ENCODE measurements around the gene RNH1. TPM values are rescaled to one million over a fixed set of nuclear protein-coding genes. Genes with fewer than 3 reads are reported as not detected.
A peak's percentile ranks its signal among the peaks of the same experiment; 100 is the strongest.

RNH1 gene
- total RNA-seq, result 257 and 310 TPM in 2 replicates

DNA sequence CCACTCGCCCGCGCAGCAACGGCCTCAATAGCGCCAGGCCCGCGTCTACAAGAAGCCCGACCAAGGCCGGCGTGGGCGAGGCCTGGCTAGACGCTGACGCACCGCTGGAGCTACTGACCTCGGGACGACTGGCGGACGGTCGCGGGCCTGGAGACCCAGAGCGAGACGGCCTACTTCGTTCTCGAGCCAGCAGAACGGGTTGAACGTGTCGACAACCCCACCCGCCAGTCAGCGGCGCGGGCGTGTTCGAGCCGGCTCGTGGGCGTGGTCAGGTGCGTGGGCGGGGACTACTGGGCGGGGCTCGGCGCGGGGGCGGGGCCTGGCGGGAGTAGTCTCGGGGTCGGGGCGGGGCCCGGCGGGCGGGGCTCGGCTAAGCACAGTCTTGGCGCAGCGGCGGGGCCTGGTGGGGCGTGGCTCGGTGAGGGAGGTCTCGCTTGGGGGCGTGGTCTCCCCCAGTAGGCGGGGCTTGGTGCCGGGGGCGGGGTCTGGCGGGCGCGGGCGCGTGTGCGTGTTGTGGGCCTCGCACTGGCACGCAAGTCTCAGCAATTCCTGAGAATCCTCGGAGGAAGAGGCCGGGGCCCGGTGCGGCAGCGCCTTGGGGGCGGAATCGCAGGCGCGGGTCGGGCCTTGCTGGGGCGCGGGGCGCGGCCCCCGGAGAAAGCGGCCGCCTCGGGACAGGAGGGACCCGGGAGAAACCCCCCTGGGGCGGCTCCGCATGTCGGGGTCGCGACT, at the start of gene RNH1:
Gene RNH1 (minus strand): TSS at position 248 of the 732 bp plus-strand sequence. CDS start 5,080 bp downstream, outside the sequence.
- peak; percentile 98 for DNase-seq

DNA sequence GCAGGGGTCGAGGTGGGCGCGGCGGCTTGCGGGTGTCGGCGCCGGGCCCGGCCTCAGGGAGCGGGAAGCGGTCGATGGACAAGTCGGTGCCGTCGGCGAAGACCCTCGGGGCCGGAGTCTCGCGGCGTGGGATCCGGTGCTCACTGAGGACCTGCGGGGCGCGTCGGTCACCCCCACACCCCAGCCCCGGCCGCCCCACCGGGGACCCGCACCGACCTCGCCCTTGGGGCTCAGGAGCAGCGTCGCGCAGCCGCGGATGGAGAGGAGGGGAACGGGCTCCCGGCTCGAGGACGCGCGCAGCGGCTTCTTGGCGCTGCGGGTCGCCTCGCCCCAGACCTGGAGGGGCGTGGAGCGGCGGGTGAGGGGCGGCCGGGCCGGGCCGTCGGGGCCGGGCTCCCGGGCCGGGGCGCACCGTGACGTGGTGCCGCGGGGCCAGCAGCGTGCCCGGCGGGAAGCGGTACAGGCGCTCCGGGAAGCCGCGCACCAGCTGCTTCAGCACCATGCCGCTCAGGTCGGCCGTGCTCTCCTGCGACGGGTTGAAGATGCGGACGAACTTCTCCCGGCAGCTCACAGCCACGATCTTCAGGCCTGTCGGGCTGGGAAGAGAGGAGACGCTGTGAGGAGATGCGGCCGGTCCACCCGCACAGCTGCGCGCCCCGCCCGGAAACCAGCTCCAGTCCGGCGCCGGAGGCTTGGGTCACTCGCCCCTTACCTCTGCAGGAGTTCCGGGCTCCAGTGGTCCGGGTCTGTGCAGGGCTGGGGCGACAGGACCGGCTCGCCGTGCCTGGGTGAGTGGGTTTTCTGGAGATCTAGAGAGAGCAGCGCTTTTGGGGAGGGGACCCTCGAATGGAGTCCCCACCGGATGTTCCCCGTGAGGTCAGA, 49.0 kb upstream of the RNH1 start:
- peak; percentile 28 for DNase-seq

DNA sequence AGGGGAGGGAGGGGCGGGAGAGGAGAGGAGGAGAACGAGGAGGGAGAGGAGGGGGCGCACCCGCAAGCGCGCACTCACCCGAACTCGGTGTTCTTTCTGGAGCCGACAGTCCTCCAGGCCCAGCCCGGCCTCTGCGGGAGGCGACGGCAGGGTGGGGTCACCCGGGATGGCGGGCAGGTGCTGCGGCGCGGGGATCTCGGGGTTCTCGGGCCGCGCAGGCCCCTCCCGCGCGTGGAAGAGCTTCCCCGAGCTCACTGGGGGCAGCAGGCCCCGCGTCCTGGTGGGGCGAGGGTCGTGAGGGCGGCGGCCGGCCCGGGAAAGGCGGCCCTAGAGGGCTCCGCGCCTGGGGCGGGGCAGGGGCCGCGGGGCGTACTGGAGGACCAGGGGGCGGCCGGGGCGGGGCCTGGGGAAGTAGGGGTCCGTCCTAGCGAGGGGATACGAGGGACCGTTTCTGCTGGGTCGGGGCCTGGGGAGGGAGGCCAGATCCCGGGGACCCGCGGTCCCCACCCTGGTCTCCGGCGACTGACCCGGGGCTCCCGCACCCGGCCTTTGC, 48.3 kb upstream of the RNH1 start:
- no peak for DNase-seq

DNA sequence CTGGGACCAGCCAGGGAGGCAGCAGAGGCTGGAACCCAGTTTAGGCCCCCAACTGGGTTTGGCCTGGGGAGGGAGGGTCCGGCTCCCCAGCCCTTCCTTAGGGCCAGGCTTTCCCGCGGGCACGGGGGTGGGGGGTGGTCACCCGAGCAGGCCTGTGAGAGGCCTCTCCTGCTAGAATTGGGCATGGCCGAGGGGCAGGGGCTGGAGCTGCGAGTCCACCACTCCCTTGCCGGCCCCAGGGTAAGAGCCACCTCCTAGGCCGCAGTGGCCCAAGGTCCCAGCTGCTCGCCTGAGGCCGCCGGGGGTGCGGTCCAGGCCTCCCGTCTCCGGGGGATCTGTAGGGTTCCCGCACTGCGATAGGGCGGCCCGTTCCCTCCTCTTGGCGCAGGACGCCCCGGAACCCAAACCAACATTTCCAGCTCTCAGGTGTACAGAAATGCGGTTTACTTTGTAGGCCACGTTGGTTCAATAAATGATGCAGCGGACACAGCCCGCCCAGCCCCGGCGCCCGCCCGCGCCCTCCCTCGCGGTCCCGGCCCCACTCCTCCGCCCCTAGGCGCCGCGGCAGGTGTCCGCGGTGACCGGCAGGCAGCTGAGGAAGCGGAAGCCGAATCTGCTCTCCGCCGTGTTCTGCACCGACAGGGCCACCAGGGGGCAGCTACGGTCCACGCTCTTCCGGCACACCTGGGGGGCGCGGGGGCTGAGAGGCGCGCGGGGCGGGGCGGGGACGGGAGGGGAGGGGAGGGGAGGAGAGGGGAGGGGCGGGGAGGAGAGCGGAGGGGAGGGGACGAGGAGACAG, 47.6 kb upstream of the RNH1 start:
- DNase-seq, result peak; percentile 53

DNA sequence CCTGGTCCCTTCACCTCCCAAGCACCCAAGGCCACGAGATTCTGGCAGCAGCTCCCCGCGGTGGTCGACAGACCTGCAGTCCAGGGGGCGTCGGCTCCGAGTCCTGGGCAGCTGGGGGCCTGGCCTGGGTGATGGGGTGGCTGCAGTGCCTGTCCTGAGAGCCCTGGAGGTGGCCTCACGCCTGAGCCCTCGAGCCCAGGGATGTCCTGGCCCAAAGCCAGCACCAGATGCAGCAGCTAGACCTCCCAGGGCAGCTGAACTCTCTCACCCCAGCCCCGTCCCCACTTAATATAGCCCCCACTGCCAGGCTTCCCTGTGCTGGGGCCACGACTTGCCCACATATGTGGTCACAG, 46.9 kb upstream of the RNH1 start:
- DNase-seq, result no peak

DNA sequence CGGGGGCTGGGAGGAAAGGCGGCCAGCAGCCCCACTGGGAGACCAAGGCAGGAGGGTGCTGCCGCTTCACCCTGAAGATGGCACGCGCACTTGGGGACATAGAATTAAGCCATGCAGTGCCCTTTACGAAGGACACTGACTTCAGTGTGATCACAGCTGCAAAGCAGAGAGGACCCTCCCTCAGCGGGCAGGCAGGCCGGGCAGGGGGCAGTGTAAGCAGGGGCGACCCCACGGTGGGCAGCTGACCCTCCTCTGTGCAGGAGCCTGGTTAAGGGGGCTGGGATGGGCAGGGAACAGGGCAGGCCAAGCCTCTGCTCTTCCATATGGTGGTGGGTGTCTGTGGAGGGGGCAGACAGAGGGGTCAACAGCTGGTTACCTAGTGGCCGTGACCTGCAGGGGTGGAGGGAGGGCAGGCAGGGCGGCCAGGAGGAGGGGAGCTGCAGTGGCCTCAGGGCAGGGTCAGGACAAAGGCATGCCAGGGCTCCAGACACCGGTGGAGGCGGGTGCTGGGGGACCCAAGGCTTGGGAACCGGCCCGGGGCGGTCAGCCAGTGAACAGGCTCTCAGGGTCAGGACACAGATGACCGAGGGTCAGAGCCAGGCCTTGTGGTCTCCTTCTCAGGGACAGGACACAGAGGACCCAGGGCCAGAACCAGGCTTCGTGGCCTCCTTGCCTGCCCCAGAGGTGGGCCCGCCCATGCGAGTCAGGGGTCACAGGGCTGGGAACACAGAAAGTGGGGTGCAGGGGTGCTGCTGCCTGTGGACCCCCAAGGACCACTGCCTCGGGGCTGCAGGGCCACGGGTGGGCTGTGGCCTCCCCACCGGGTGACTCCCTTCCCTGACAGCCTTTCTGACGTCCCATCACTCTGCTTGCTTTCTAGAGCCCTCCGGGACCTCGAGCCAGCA, 46.3 kb upstream of the RNH1 start:
- DNase-seq, result no peak

DNA sequence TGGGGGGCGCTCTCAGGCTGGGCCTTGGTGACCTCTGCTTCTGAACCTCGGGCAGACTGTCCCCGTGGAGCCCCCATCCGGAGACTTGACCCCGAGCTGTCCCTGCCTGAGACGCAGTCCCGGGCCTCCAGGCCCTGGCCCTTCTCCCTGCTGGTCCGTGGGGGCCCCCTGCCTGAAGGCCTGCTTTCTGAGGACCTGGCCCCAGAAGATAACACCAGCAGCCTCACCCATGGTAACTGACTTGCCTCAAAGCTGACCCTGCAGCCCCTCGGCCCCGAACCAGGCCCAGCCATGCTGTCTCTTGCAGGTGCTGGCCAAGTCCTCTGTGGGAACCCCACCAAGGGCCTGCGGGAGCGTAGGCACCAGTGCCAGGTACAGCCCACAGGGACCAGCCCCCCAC, 44.6 kb upstream of the RNH1 start:
- DNase-seq, result no peak

DNA sequence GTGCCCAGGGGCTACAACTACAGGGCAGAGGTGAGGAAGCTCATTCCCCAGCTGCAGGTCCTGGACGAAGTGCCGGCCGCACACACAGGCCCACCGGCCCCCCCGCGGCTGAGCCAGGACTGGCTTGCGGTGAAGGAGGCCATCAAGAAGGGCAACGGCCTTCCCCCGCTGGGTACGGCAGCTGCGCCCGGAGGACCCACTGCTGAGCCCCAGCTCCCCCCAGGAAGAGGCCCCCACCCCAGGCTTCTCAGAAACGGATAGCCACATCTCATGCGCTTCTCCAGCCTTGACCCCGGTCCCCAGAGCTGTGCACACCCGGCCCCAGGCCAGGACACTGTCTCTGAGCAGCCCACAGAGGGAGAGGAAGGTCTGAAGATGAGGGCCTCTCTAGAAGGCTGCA, 44.1 kb upstream of the RNH1 start:
- no peak for DNase-seq

DNA sequence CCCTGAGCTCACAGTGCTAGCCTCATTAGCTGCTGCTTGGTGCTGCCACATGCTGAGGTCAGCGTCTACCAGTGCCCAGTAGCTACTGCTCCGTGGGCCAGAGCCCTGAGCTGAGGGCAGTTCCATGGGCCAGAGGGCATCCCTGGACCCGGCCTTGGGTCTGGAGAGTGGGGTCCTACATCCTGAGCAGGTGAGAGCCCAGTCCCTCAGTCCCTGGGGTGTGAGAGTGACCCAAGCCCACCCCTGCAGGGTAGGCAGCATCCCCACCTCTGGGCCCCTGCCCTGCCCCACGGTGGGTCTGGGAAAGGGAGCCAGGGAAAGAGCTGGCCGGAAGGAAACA, 43.7 kb upstream of the RNH1 start:
- DNase-seq, result no peak

DNA sequence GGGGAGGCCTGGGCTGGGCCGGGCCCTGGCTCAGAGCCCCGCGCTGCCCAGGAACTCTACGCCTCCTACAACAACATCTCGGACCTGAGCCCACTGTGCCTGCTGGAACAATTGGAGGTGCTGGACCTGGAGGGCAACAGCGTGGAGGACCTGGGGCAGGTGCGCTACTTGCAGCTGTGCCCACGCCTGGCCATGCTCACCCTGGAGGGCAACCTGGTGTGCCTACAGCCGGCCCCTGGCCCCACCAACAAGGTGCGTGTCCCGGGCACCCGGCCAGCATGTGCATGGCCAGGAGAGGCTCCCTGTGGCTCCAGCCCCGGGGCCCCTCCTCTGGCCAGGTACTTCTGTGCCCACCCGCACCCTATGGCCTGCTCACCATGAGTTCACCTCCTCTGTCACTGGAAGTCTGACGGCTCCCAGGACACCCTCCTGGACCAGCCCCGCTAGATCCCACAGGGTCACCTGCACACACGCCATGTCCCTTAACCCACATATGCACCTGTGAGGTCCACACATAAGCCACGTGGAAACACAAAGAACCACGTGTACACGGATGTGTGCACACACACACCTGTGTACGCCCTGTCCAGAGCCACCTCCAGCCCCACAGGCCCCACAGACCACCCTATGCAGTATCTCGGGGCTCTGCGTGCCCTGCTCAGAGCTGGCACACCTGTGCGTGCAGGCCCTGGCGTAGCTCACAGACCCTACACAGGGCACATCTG, 43.1 kb upstream of the RNH1 start:
- DNase-seq, result no peak

DNA sequence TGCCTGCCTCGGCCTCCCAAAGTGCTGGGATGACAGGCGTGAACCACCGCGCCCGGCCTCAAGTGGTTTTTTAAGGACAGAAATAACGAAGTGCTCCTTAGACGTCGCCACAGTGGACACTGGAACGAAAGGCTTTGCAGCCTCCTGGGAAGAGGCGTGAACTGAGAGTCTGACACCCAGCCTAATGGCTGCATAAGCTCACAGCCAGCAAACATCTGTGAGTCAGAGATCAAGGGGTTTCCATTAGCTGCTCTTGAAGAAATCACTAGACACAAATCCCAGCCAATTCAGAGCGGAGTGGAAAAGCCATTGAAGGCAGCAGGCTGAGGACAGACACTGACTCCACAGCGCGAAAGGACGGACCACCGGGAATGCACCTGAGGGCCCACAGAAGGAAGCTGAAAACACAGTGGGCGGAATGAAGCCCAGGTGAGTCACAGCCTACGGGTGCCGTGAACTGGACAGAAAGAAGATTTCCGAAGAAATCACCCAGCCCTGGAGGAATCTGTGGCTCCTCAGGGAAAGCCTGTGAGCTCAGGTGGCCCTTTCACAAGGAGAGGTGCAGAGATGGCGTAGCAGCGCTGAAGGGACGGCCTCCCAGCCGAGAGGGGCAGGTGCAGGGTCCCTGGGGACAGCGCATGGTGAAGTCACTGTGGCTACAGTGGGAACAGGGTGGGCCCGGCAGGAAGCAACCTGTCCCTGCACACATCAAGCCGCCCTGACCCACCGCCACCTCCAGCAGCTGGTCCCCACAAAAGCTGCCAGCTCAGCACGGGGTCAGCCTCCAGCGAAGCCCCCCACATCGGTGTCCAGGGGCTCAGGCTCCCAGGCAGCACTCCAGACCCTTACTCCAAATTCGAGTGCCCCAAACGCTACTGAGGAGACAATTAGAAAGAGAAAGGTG, 41.9 kb upstream of the RNH1 start:
- peak; percentile 24 for DNase-seq

DNA sequence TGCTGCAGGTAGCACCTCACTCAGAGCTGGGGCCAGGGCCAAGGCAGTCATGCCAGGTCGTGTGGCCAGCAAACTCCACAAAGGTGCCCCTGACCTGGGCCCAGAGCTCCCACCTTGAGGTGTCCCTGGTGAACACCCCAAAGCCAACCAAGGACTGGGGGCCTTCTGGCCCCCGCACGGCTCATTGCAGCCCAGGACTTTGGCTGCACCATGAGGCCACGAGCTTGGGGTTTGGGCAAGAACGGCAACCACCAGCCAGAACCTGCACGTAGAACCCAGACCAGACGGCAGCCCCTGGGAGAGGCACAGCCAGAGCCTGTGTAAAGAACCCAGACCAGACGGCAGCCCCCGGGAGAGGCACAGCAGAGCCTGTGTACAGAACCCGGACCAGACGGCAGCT, 38.1 kb upstream of the RNH1 start:
- no peak for DNase-seq

DNA sequence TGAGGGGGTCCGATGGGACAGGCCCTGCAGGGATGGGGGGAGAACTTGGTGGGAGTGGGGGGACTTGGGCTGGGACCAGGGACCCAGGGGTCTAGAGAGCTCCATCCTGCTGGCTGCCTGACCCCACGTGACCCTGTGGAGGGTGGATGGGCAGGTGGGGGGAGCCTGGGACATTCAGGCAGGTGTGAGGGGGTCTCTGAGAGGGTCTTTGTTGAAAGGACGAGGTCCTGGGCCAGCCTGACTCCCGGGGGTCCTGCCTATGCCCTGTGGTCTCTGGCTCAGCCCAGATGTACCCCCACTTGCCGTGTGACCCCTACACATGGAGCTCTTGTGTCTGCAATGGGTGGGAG, 37.8 kb upstream of the RNH1 start:
- no peak for DNase-seq

DNA sequence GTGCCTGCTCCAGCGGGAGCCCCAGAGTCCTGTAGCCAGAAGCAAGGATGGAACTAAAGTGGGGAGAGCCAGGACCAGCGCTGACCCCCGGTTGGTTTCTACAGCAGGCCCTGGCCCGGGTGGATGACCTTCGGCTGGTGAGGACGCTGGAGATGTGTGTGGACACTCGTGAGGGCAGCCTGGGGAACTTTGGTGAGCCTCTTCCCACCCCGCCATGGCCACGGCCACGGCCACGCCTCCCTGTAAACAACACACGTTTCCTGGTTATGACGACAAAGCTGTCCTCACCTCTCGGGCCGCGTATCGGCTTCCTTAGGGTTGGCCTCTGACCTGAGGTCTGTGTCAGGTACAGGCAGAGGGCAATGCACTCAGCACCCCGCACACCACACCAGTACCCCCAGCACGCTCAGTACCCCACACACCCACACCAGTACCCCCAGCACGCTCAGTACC, 34.4 kb upstream of the RNH1 start:
- DNase-seq, result no peak

DNA sequence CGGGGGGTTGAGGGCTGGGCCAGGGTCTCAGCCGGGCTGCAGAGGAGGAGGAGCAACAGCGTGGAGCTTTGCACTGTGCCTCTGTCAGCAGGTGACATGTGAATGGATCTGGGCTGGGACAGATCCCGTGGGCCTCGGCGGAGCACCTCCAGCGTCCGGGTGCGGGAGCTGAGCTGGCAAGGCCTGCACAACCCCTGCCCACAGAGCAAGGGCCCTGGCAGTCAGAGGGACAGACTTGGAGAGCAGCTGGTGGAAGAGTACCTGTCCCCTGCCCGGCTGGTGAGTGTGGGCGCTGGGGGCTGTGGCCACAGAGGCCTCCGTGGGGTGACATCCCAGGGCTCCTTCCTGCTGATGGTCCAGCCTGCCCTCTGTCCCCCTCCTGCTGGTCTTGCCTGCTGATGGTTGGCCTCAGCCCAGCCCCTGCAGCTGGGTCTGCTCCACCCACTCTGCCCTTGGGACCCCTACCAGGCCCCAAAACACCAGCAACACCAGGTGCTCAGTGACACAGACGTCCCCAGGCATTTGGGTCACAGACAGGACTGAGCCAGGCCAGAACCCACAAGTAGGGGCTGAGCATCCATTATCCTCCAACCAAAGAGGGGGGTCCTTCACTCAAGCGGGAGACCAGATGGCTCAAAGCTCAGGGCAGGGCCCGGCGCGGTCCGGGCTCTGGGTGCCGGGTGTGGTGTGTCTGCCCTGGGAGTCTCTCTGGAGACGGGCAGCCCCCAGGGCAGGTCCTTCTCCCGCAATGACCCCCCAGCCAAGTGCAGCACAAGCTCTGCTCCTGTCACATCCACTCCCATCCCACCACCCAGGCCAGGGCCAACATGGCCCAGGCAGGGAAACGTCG, 33.8 kb upstream of the RNH1 start:
- DNase-seq, result no peak

DNA sequence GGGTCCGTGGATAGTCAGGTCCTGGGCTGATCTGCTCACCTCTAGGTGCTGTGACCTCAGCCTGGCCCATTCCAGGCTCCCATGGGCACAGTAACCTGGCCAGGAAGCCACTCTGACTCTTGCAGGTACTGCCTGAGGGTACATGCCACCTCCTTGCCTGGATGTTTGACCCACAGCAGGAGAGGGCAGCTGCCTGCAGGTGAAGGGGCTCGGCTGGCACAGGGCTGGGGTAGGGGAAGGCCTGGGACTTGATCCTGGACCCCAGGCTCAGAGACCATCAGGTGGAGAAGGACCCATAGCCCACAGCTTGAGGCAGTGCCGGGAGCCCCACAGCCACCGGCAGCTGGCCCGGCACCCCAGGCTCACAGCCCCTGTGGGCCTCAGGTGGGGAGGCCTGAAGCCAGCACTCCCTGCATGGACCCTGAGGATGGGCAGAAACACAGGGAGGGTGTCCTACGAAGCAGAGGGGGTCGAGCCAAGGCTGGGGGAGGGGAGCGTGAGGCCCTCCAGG, 33.0 kb upstream of the RNH1 start:
- no peak for DNase-seq

DNA sequence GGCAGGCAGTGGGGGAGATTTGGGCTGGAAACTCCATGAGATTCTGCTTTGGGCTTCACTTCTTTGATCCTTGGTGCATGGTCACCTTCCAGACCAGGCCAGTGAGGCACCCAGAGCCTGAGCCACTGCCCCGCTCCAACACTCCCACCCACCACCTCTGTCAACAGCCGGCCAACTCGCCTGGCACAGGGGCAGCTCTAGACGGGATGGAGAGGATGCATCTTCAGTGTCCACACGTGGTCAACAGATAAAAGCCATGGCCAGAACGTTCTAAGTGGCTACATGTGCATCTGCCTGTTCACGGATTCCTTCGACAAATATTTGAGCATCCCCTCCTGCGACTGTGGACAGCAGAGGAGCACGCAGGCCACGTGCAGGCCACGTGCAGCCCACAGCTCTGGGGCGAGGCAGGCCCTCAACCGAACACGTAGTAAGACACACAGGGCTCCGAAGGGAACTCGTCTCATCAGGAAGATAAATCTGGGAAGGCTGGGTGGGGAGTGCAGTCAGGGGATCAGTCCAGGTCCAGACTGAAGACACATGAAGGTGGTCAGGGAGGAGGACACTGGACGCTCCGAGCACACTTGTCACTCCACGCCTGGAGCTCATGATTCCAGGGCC, 31.5 kb upstream of the RNH1 start:
- no peak for DNase-seq

DNA sequence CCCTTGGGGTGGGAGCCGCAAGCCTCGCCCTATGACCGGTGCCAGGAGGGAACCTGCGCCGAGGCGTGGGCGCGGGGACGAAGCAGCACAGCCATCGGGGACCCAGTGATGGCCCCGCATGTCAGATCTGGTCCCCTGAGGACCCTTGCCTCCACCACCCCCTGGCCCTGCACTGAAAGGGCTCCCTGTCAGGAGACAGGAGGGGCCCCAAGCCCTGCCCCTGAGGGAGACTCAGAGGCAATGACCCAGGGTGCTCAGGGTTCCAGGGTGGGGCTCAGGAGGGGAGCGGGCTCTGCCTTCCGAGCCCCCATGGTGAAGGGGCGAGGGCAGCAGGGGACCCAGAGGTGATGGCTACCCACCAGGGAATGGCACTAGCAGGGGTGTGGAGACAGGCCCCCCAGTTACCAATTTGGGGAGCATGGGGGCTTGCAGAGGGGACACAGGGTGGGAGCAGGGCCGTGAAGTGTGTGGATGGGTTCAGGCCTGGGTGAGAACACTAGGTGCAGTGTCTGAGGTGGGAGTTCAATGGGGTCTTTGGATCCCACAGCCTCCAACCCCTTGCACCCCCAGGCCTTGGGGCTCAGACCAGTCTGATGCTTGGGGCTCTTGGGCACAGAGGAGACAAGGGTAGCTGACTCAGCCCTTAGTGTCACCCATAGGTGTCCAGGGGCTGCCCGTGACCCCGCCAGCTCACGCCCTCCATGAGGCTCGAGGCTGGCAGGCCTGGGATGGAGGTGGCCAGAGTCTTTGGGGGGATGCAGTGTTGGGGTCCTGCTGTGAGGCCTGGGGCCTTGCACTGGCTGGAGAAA, 30.8 kb upstream of the RNH1 start:
- no peak for DNase-seq

All from dermis blood vessel endothelial cell (primary cell).